ENCODE results near the gene PLEKHB2. TPM values are rescaled to one million over a fixed set of nuclear protein-coding genes. Genes with fewer than 3 reads are reported as not detected.
"Not testable (repeated sequence)": the region's sequence is repeated elsewhere in the genome, so short reads cannot be mapped to it uniquely, and the experiment has no call there.

Gene PLEKHB2
- polyA plus RNA-seq, 6 donors from 2014 or later: 53.5 to 68.1 (median 57.3) TPM

DNA sequence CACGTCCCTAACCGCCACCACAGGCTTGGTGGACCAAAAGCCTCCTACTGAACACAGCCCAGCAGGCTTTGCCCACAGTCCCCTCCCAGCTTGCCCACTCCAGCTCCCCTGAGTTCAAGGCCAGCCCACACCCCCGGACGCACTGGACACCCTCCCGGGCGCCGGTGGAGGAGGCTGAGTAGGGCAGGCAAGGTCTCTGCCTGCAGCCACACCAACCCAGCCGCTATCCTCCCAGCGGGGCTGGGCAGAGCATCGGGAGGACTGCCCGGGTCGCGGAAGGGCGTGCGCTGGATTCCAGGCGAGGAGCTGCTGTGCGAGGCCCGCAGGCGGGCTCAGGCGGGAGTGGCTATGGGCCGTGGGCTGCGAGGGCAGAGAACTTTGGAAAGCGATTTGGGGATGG, 49.5 kb downstream of the PLEKHB2 start:
- H3K4me1 Mint-ChIP-seq: peaks cover 17 to 22% (median 22%) of the 10 kb centered on the region in 3 donors
- H3K27me3 Mint-ChIP-seq: no peaks in the 10 kb centered on the region
- H3K9me3 Mint-ChIP-seq: no peaks in the 10 kb centered on the region
- peak overlapping the region in 1 of 6 donors; percentile 34 for H3K27ac Mint-ChIP-seq
- H3K4me3 Mint-ChIP-seq: no peak overlapping the region
- ATAC-seq (ENCODE audit: low read depth in 2 of 2) (no peak), DNase-seq (no peak)
- H3K36me3 Mint-ChIP-seq: peaks cover 3% of the 10 kb centered on the region in 2 donors

DNA sequence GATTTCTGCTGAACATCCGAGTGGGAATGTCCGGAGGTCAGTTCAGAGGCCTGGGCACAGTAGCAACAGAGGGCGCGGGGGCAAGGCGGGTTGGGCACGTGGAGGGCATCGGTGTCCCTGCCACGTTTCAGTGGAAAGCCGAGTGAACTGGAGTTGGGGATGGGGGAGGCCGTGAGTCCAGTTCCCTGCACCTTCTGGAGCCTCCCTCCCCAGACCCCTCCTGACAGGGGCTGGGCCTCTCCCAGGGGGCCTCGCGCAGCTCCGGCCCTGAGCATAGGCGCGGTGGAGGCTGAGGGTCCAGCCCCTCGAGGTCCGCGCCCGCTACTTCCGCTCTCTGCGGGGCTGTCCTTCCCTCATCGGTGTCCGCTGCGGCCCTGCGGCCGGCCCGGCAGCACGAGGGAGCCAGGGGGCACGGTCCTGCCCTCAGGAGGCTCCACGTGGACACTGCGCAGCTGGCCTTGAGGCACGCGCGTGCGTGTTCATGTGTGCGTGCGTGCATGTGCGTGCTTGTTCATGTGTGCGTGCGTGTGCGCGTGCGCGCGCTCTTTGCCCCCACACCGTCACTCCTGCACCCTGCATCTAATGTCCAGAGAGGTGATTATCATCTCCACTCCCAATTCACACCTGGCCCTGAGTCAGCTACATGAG, 50.2 kb downstream of the PLEKHB2 start:
- H3K36me3 Mint-ChIP-seq: no peaks in the 10 kb centered on the region
- ATAC-seq (ENCODE audit: low read depth in 2 of 2) (no peak), DNase-seq (no peak)
- H3K4me1 Mint-ChIP-seq: peaks cover 17 to 22% (median 22%) of the 10 kb centered on the region in 3 donors
- no peak overlapping the region for H3K27ac Mint-ChIP-seq
- H3K4me3 Mint-ChIP-seq: peak overlapping the region in 1 of 8 donors; percentile 12
- no peaks in the 10 kb centered on the region for H3K27me3 Mint-ChIP-seq
- H3K9me3 Mint-ChIP-seq: no peaks in the 10 kb centered on the region

DNA sequence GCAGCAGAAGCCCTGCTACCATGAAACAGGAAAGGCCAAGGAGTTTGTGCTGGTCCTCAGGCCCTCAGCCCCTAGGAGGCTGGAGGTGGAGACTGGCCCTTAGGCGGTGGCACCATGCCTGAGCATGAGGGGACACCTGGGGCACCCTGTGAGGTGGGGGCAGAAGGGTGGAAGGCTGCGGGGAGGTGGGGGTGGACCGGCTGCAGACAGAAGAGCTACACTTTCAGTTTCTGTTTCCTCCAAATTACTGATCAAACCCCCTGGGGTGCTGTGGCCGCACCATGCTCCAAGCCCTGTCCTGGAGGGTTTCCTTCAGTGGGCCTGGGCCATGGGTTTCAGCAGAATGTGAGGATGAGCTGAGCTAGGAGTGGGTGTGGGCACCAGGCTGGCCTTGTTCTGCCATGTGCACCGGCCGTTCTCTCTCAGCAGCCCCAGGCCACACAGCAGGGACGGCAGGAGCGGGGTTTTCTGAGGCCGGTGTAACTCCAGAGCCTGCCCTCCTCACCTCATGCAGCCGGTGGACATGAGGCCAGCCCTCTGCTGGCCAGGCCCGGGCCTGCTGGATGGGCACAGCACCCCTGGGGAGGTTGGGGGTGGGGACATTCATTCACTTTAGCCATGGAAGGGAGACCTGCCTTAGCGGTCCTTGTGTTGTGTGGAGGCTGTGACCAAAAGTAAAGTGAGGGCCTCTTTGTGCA, 51.5 kb downstream of the PLEKHB2 start:
- ATAC-seq (ENCODE audit: low read depth in 2 of 2) (no peak), DNase-seq (no peak)
- Mint-ChIP-seq H3K4me3 (peak overlapping the region in 4 of 8 donors; percentile 5 to 59 (median 39)), H3K27ac (no peak overlapping the region), H3K4me1 (peaks cover 17 to 22% (median 22%) of the 10 kb centered on the region in 3 donors), H3K27me3 (no peaks in the 10 kb centered on the region), H3K9me3 (no peaks in the 10 kb centered on the region), H3K36me3 (no peaks in the 10 kb centered on the region)

DNA sequence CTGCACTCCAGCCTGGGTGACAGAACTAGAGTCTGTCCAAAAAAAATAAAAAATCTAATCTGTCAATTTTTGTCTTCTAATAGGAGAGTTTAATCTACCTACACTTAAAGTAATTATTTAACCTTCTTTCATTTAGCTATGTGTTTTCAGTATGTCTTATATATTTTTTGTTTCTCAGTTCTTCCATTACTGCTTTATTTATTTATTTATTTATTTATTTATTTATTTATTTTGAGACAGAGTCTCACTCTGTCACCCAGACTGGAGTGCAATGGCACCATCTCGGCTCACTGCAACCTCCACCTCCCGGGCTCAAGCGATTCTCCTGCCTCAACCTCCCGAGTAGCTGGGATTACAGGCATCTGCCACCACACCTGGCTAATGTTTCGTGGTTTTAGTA, 60.4 kb downstream of the PLEKHB2 start:
- not testable (repeated sequence) for H3K27ac Mint-ChIP-seq; ATAC-seq (ENCODE audit: low read depth in 2 of 2); H3K36me3 Mint-ChIP-seq; H3K4me1 Mint-ChIP-seq; DNase-seq; H3K4me3 Mint-ChIP-seq; H3K9me3 Mint-ChIP-seq
- H3K27me3 Mint-ChIP-seq: peaks cover 4 to 13% (median 6%) of the 10 kb centered on the region in 3 donors

DNA sequence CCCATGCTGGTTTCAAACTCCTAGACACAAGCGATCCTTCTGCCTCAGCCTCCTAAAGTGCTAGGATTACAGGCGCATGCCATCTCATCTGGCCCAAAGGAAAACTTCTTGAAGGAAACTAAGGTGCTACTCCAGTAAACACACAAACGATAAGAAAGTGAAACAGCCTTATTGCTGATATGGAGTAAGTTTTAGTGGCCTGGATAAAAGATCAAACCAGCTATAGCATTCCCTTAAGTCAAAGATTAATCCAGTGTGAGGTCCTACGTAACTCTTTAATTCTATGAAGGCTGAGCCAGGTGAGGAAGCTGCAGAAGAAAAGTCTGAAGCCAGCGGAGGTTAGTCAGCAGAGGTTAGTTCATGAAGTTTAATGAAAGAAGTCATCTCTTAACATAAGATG, 63.4 kb downstream of the PLEKHB2 start:
- Mint-ChIP-seq H3K36me3 (no peaks in the 10 kb centered on the region), H3K4me3 (no peak overlapping the region), H3K27me3 (peaks cover 4 to 20% (median 14%) of the 10 kb centered on the region in 3 donors), H3K4me1 (no peaks in the 10 kb centered on the region), H3K9me3 (no peaks in the 10 kb centered on the region), H3K27ac (no peak overlapping the region)
- no peak for DNase-seq
- no peak for ATAC-seq (ENCODE audit: low read depth in 2 of 2)

DNA sequence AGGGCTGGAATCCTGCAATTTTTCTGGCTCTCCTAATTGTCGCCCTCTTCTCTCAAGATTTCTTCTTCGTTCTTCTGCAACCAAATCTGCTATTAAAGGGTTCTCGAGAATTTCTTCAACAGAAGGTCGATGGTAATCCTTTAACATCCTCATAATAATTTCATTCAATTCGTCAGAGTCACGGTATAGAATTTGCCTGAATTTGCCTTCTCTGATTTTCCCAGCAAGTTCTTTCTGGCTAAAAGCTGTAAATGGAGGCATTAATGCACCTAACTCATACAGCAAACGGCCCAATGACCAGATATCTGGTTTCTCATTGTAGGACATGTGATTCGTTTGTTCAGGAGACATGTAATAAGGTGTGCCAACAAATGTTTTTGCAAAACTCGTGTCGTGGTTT, 72.9 kb downstream of the PLEKHB2 start:
- peaks cover 28 to 38% (median 34%) of the 10 kb centered on the region in 3 donors for H3K27me3 Mint-ChIP-seq
- H3K27ac Mint-ChIP-seq; H3K4me1 Mint-ChIP-seq; ATAC-seq (ENCODE audit: low read depth in 2 of 2); DNase-seq; H3K9me3 Mint-ChIP-seq; H3K36me3 Mint-ChIP-seq; H3K4me3 Mint-ChIP-seq: not testable (repeated sequence)

DNA sequence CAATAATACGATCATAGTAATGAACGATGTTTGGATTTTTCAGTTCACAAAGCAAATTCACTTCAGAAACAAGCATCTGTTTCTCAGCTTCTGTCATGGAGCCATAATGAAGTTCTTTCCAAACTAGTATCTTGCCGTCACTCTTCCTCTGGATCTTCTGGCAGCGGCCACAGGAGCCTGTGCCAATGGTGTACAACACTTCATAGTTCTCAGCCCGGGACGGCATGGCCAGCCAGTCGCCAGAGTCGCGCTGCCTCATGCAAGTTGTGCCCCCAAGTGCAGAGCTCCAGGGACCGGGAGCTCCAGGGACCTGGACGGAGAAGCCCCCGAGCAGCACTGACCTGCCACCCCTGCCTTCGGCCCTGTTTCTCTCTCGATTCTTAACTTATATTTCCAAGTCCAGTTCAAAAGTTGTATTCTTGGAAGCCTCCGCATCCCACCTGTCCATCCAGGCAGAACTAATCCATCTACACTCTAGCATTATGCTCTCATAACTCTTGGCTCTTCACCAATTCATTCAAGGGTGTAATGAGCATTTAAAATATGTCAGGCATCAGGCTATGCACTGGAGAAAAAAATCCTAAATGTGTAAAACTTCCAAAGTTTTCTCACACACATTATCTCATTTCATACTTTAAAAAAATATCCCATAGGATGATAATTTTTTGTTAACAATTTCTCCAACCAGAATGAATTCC, 73.7 kb downstream of the PLEKHB2 start:
- not testable (repeated sequence) for H3K27ac Mint-ChIP-seq; H3K9me3 Mint-ChIP-seq; DNase-seq; H3K4me1 Mint-ChIP-seq; H3K36me3 Mint-ChIP-seq; H3K4me3 Mint-ChIP-seq; ATAC-seq (ENCODE audit: low read depth in 2 of 2)
- peaks cover 31 to 40% (median 36%) of the 10 kb centered on the region in 3 donors for H3K27me3 Mint-ChIP-seq

DNA sequence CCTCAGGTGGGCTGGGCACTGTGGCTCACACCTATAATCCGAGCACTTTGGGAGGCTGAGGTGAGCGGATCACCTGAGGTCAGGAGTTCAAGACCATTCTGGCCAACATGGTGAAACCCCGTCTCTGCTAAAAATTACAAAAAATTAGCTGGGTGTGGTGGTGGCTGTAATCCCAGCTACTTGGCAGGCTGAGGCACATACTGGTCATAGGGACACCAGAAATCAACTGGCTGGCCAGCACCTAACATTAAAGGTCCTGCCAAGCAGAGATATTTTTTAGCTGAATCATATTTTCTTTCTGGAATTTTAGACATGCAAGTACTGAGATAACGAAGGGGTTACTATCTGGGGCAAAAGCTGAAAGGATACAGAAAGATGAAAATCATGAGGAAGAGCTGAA, 76.3 kb downstream of the PLEKHB2 start:
- H3K27ac Mint-ChIP-seq; ATAC-seq (ENCODE audit: low read depth in 2 of 2); H3K4me3 Mint-ChIP-seq; H3K4me1 Mint-ChIP-seq; H3K36me3 Mint-ChIP-seq; DNase-seq; H3K9me3 Mint-ChIP-seq: not testable (repeated sequence)
- peaks cover 28 to 31% (median 28%) of the 10 kb centered on the region in 3 donors for H3K27me3 Mint-ChIP-seq

DNA sequence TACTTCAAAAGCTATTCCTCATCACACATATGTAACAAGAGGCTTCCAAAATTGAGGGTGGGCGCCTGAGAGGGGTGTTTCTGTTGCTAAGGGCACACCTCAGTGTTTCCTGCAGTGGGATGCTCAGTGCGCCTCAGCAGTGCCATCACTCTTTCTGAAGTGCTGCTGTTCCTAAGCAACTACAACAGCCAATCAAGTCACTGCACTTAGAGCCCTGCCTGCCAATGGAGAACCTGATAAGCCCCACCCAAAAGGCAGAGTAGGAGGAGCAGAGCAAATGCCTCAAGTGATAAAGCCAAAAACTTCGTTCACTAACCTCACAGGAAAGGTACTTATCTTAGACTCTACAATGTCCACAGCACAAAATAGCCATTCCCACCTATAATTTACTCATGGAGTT, 88.3 kb downstream of the PLEKHB2 start:
- not testable (repeated sequence) for DNase-seq; H3K36me3 Mint-ChIP-seq; ATAC-seq (ENCODE audit: low read depth in 2 of 2); H3K9me3 Mint-ChIP-seq; H3K4me1 Mint-ChIP-seq; H3K27ac Mint-ChIP-seq
- H3K4me3 Mint-ChIP-seq: peak overlapping the region in 1 of 8 donors; percentile 29
- H3K27me3 Mint-ChIP-seq: peaks cover 0 to 16% (median 0%) of the 10 kb centered on the region in 3 donors

DNA sequence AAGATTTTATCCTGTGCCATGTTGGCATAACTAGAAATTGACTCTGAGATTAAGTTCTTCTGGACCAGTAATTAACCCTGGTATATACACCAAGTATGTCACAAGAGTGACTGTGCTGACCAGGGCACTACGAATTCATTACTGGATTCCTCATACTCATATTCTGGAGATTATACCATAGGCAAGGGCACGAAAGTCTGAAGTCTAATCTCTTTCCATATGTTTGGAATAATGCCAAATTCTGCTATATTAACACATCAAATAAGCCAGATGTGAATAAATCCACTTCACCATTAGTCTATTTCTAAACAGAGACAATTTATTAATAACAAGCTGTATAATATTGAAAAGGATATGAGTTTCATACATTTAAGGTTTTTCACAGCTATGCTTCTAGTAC, 91.0 kb downstream of the PLEKHB2 start:
- ATAC-seq (ENCODE audit: low read depth in 2 of 2); H3K27me3 Mint-ChIP-seq; DNase-seq; H3K4me1 Mint-ChIP-seq; H3K9me3 Mint-ChIP-seq; H3K4me3 Mint-ChIP-seq; H3K27ac Mint-ChIP-seq; H3K36me3 Mint-ChIP-seq: not testable (repeated sequence)

Other genes with a start within 250 kb of the PLEKHB2 start
- 10 to 100 TPM; 12.4 to 40.5 (median 30.7) TPM for gene FAM168B, start 11.9 kb upstream of the PLEKHB2 start, polyA plus RNA-seq (ENCODE audit: low read depth in 6 of 6)
- gene POTEE, start 104.2 kb downstream of the PLEKHB2 start, polyA plus RNA-seq (ENCODE audit: low read depth in 6 of 6): under 1 TPM in 5 of 6 donors, not detected in 1; 0.05 to 0.16 (median 0.13) TPM

Data from naive B cell (primary cell).